Measurements from ENCODE around the gene GATA2.

- TF ChIP-seq SIN3A (IDR thresholded peaks at IDR 0.05; ENCODE audit: borderline replicate concordance, low read depth, low read length): no peak
- TF ChIP-seq ZFP36L2 (CRISPR knock-in tag; IDR thresholded peaks at IDR 0.05): no peak
Observed at GRCh38 chr3:128432971-128433836, 59.8 kb downstream of the GATA2 start.
